HG02884 (cell line): Measurements from ENCODE around the gene PHAF1.

ENCODE experiments used
- ATAC-seq: cut with Tn5 transposase; IDR thresholded peaks from one replicate; pipeline ENCODE4 v1.9.1; 2021; ENCODE audit warnings: mild to moderate bottlenecking, moderate library complexity; ENCODE audit not compliant: unreplicated experiment

The PHAF1 gene

GRCh38 chr16:67109407-67110135 lies at the start of gene PHAF1:
TSS of gene PHAF1 (plus strand) at chr16:67109941. CDS start at chr16:67110176, 235 bp downstream.
- peak; percentile 78 for ATAC-seq

- ATAC-seq = no peak
Observed at GRCh38 chr16:67063008-67063407, 46.7 kb upstream of the PHAF1 start.

- no peak for ATAC-seq
Observed at GRCh38 chr16:67068212-67068753, 41.5 kb upstream of the PHAF1 start.

- ATAC-seq = no peak
Observed at GRCh38 chr16:67071476-67072048, 38.2 kb upstream of the PHAF1 start.

GRCh38 chr16:67075331-67075730 lies 34.4 kb upstream of the PHAF1 start:
- ATAC-seq = no peak

GRCh38 chr16:67077871-67078270 lies 31.9 kb upstream of the PHAF1 start:
- no peak for ATAC-seq

- no peak for ATAC-seq
Observed at GRCh38 chr16:67082100-67082499, 27.6 kb upstream of the PHAF1 start.

GRCh38 chr16:67082891-67083290 lies 26.9 kb upstream of the PHAF1 start:
- no peak for ATAC-seq

GRCh38 chr16:67084345-67085028 lies 25.3 kb upstream of the PHAF1 start:
- ATAC-seq = no peak

GRCh38 chr16:67086822-67087221 lies 22.9 kb upstream of the PHAF1 start:
- no peak for ATAC-seq

- no peak for ATAC-seq
Observed at GRCh38 chr16:67087291-67087690, 22.4 kb upstream of the PHAF1 start.

- ATAC-seq = no peak
Observed at GRCh38 chr16:67087803-67088202, 21.9 kb upstream of the PHAF1 start.

GRCh38 chr16:67088551-67088950 lies 21.2 kb upstream of the PHAF1 start:
- ATAC-seq = no peak

- no peak for ATAC-seq
Observed at GRCh38 chr16:67089101-67089500, 20.6 kb upstream of the PHAF1 start.

- no peak for ATAC-seq
Observed at GRCh38 chr16:67091906-67092566, 17.7 kb upstream of the PHAF1 start.

- no peak for ATAC-seq
Observed at GRCh38 chr16:67093098-67093726, 16.5 kb upstream of the PHAF1 start.

GRCh38 chr16:67098599-67098998 lies 11.1 kb upstream of the PHAF1 start:
- ATAC-seq = no peak

- no peak for ATAC-seq
Observed at GRCh38 chr16:67100569-67101310, 9.0 kb upstream of the PHAF1 start.

- no peak for ATAC-seq
Observed at GRCh38 chr16:67101311-67102082, 8.2 kb upstream of the PHAF1 start.
